ENCODE results near the gene OR52B2. TPM values are rescaled to one million over a fixed set of nuclear protein-coding genes. Genes with fewer than 3 reads are reported as not detected.
"Not testable (repeated sequence)": the region's sequence is repeated elsewhere in the genome, so short reads cannot be mapped to it uniquely, and the experiment has no call there.

The OR52B2 gene
- polyA plus RNA-seq, 1 donor, result not detected

DNA sequence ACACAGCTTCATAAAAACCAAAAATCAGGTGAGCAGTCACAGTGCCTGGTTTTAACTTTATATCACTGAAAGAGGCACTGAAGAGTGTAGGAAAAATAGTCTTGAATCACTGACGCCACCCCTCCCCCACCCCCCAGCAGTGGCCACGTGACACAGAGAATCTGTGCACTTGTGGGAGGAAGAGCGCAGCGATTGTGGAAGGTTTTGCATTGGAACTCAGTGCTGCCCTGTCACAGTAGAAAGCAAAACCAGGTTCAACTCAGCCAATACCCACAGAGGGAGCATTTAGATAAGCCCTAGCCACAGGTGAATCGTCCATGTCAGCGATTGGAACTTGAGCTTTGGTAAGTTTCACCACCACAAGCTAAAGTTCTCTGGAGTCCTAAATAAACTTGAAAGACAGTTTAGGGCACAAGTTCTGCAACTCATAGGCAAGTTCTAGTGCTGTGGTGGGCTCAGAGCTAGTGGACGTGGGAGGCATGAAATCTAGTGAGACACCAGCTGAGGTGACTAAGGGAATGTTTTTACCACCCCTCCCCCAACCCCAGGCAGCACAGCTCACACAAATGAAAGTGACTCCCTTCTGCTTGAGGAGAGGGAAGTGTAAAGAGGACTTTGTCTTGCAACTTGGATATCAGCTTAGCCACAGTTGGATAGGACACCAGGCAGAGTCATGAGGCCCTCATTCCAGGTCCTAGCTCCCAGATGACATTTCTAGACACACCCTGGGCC is 13.3 kb downstream of the OR52B2 start:
- H3K4me3 ChIP-seq (ENCODE audit: low read length), result no peak overlapping the region
- no peaks in the 10 kb centered on the region for H3K36me3 ChIP-seq (ENCODE audit: control insufficient read depth, insufficient read depth, low read length)
- no CpG with 5 or more reads among the region's 7 CpGs for WGBS (ENCODE audit: insufficient coverage, low lambda C conversion rate)
- peaks cover 3% of the 10 kb centered on the region for H3K4me1 ChIP-seq (ENCODE audit: control insufficient read depth, insufficient read depth, low read length)
- DNase-seq, result peak; percentile 47 to 69
- no peaks in the 10 kb centered on the region for H3K9me3 ChIP-seq (ENCODE audit: control insufficient read depth, low read depth, low read length)
- H3K27me3 ChIP-seq (ENCODE audit: control insufficient read depth, insufficient read depth, low read length), result no peaks in the 10 kb centered on the region
- H3K27ac ChIP-seq (ENCODE audit: low read length), result no peak overlapping the region

DNA sequence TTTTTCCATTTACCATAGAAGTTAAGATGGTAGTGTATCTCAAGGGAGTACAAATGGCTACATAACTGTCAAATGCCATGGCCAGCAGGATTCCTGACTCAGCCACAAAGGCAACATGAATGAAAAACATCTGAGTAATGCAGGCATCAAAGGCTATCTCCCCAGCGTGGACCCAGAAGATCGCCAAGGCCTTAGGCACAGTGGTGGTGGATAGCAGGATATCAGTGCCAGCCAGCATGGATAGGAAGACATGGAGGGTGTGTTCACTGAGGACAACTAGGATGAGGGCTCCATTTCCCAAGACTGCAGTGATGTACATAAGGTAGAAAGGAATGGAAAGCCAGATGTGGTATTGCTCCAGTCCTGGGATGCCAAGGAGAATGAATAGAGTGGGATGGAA is 18.0 kb downstream of the OR52B2 start:
- Histone ChIP-seq H3K4me3 (ENCODE audit: low read length) (no peak overlapping the region), H3K27me3 (ENCODE audit: control insufficient read depth, insufficient read depth, low read length) (no peaks in the 10 kb centered on the region), H3K36me3 (ENCODE audit: control insufficient read depth, insufficient read depth, low read length) (no peaks in the 10 kb centered on the region), H3K9me3 (ENCODE audit: control insufficient read depth, low read depth, low read length) (no peaks in the 10 kb centered on the region), H3K27ac (ENCODE audit: low read length) (no peak overlapping the region), H3K4me1 (ENCODE audit: control insufficient read depth, insufficient read depth, low read length) (peaks cover 3% of the 10 kb centered on the region)
- no peak for DNase-seq
- WGBS (ENCODE audit: insufficient coverage, low lambda C conversion rate), result no CpG with 5 or more reads among the region's 2 CpGs

DNA sequence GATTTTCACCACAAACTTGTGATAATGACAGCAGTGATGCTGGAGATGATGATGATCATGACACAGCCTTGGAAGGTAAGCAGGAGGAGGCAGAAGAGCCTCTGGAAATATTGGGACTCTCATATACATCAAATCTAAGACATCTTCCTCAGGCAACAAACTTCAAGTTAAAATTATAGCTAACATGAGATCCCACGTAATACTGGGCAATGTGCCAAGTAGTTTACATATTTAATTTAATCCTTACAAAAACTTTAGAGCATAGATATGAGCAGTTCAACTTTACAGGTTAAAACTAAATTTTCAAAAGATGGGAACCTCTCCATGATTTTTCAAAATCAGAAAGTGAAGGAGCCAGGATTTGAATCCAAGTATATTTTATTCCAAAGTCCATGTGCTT is 19.0 kb downstream of the OR52B2 start:
- no peak overlapping the region for H3K27ac ChIP-seq (ENCODE audit: low read length)
- H3K4me3 ChIP-seq (ENCODE audit: low read length), result no peak overlapping the region
- no peaks in the 10 kb centered on the region for H3K36me3 ChIP-seq (ENCODE audit: control insufficient read depth, insufficient read depth, low read length)
- H3K9me3 ChIP-seq (ENCODE audit: control insufficient read depth, low read depth, low read length), result no peaks in the 10 kb centered on the region
- 100% methylated on average over 1 of the region's 1 CpG for WGBS (ENCODE audit: insufficient coverage, low lambda C conversion rate)
- no peak for DNase-seq
- peaks cover 3% of the 10 kb centered on the region for H3K4me1 ChIP-seq (ENCODE audit: control insufficient read depth, insufficient read depth, low read length)
- no peaks in the 10 kb centered on the region for H3K27me3 ChIP-seq (ENCODE audit: control insufficient read depth, insufficient read depth, low read length)

DNA sequence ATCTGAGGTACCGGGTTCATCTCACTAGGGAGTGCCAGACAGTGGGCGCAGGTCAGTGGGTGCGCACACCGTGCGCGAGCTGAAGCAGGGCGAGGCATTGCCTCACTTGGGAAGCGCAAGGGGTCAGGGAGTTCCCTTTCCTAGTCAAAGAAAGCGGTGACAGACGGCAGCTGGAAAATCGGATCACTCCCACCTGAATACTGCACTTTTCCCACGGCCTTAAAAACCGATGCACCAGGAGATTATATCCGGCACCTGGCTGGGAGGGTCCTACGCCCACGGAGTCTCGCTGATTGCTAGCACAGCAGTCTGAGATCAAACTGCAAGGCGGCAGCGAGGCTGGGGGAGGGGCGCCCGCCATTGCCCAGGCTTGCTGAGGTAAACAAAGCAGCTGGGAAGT is 26.4 kb downstream of the OR52B2 start:
- H3K36me3 ChIP-seq (ENCODE audit: control insufficient read depth, insufficient read depth, low read length); H3K27me3 ChIP-seq (ENCODE audit: control insufficient read depth, insufficient read depth, low read length); H3K27ac ChIP-seq (ENCODE audit: low read length); H3K4me1 ChIP-seq (ENCODE audit: control insufficient read depth, insufficient read depth, low read length); H3K4me3 ChIP-seq (ENCODE audit: low read length); DNase-seq; H3K9me3 ChIP-seq (ENCODE audit: control insufficient read depth, low read depth, low read length): not testable (repeated sequence)
- WGBS (ENCODE audit: insufficient coverage, low lambda C conversion rate), result no CpG with 5 or more reads among the region's 21 CpGs

DNA sequence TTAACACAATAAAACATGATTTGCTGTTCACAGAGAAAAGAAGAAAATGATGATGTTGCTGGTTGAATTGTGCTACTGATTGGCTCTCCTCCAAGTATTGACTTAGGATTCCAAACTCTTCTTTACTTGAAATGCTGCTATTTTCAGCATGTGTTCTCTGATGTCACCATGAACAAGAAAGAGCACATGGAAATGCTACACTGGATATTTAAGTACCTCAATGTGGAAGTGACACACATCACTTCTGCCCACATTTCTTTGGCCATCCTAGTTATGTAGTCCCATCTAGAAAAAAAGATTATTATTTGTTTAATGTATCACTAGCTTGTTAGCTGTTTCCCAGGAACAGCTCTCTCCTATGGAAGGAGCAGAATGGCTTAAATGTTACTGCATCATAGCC is 27.2 kb downstream of the OR52B2 start:
- Histone ChIP-seq H3K4me3 (ENCODE audit: low read length) (no peak overlapping the region), H3K27me3 (ENCODE audit: control insufficient read depth, insufficient read depth, low read length) (no peaks in the 10 kb centered on the region), H3K4me1 (ENCODE audit: control insufficient read depth, insufficient read depth, low read length) (no peaks in the 10 kb centered on the region), H3K9me3 (ENCODE audit: control insufficient read depth, low read depth, low read length) (no peaks in the 10 kb centered on the region), H3K27ac (ENCODE audit: low read length) (no peak overlapping the region), H3K36me3 (ENCODE audit: control insufficient read depth, insufficient read depth, low read length) (no peaks in the 10 kb centered on the region)
- no peak for DNase-seq

DNA sequence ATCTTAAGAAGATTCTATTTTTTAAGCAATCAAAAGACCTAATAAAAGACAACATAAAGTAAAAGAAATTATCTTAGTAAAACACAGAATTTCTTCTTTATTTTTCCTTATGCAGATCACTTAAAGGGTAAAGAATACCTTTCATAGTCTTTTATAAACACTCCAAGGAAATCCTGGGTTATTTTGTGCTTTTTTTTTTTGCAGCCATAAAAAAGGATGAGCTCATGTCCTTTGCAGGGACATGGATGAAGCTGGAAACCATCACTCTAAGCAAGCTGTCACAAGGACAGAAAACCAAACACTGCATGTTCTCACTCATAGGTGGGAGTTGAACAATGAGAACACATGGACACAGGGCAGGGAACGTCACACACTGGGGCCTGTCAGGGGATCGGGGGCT is 34.2 kb downstream of the OR52B2 start:
- WGBS (ENCODE audit: insufficient coverage, low lambda C conversion rate), result no CpG with 5 or more reads among the region's 2 CpGs
- not testable (repeated sequence) for H3K36me3 ChIP-seq (ENCODE audit: control insufficient read depth, insufficient read depth, low read length); H3K4me3 ChIP-seq (ENCODE audit: low read length); H3K27me3 ChIP-seq (ENCODE audit: control insufficient read depth, insufficient read depth, low read length); H3K4me1 ChIP-seq (ENCODE audit: control insufficient read depth, insufficient read depth, low read length); DNase-seq; H3K27ac ChIP-seq (ENCODE audit: low read length); H3K9me3 ChIP-seq (ENCODE audit: control insufficient read depth, low read depth, low read length)

DNA sequence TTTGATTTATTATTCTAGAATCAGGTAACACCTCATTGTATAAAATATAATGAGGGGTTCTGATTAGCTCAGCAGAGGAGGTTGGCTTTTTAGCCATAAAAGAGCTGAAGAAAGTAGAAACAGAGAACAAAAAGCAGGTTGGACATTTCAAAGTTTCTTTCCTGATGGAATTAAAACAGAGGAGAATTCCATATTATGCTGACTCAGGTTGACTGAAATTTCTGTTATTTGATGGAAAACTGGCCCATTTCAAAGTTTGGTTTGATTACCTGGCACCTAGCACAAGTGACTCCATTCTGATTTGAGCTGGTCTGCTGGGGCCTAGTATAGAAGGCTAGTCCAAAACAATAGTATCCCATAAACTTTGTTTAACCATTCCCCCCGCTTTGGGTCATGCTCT is 37.7 kb downstream of the OR52B2 start:
- WGBS (ENCODE audit: insufficient coverage, low lambda C conversion rate), result no CpG with 5 or more reads among the region's 1 CpG
- Histone ChIP-seq H3K27ac (ENCODE audit: low read length) (no peak overlapping the region), H3K27me3 (ENCODE audit: control insufficient read depth, insufficient read depth, low read length) (no peaks in the 10 kb centered on the region), H3K36me3 (ENCODE audit: control insufficient read depth, insufficient read depth, low read length) (no peaks in the 10 kb centered on the region), H3K9me3 (ENCODE audit: control insufficient read depth, low read depth, low read length) (no peaks in the 10 kb centered on the region), H3K4me1 (ENCODE audit: control insufficient read depth, insufficient read depth, low read length) (no peaks in the 10 kb centered on the region), H3K4me3 (ENCODE audit: low read length) (no peak overlapping the region)
- no peak for DNase-seq

DNA sequence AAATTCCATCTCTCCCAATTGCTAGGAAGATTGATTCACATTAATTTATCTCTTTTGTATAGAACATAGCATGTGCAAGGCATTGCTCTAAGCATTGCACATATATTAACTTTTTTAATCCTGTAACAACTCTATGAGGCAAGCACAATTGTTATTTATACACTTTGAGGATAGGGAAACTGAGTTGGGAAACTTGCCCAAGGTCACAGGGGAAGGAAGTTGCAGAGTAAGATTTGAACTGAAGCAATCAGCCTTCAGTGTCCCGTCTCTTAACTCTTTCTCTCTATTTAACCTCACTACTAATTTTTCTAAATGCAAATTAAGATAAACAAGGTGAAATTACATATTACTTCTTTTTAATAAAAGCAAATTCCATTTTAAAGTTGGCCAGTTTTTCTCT is 40.5 kb downstream of the OR52B2 start:
- H3K4me1 ChIP-seq (ENCODE audit: control insufficient read depth, insufficient read depth, low read length), result no peaks in the 10 kb centered on the region
- no peak for DNase-seq
- no CpG with 5 or more reads among the region's 1 CpG for WGBS (ENCODE audit: insufficient coverage, low lambda C conversion rate)
- no peaks in the 10 kb centered on the region for H3K9me3 ChIP-seq (ENCODE audit: control insufficient read depth, low read depth, low read length)
- no peak overlapping the region for H3K4me3 ChIP-seq (ENCODE audit: low read length)
- no peaks in the 10 kb centered on the region for H3K36me3 ChIP-seq (ENCODE audit: control insufficient read depth, insufficient read depth, low read length)
- no peak overlapping the region for H3K27ac ChIP-seq (ENCODE audit: low read length)
- no peaks in the 10 kb centered on the region for H3K27me3 ChIP-seq (ENCODE audit: control insufficient read depth, insufficient read depth, low read length)

DNA sequence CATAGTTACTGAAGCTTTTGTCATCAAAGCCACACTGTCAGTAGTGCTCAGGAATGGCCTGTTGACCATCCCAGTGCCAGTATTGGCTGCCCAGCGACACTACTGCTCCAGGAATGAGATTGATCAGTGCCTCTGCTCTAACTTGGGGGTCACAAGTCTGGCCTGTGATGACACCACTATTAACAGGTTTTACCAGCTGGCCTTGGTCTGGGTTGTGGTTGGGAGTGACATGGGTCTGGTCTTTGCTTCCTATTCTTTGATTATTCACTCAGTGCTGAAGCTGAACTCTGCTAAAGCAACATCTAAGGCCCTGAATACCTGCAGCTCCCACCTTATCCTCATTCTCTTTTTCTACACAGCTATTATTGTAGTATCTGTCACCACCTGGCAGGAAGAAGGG is 41.1 kb downstream of the OR52B2 start:
- peak in 1 of 2 donors; percentile 5 for DNase-seq
- WGBS (ENCODE audit: insufficient coverage, low lambda C conversion rate), result no CpG with 5 or more reads among the region's 1 CpG

DNA sequence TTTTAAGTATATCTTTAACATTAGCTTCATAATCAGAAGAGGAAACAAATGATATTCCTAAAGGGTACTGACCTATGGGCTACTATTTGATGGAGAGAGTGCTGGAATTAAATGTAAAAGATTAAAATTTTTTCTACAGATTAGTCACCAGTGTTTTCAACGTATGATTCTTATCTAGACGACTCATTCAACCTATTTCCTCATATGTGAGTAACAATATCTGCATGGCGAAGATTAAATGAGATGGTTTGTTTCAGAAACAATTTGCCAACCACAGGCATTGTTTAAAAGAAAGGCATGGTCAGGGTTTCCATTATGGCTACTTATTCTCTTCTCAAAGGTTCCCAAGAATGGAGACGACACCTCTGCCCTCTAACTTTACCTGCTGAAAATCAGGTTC is 42.2 kb downstream of the OR52B2 start:
- Histone ChIP-seq H3K27me3 (ENCODE audit: control insufficient read depth, insufficient read depth, low read length) (no peaks in the 10 kb centered on the region), H3K9me3 (ENCODE audit: control insufficient read depth, low read depth, low read length) (no peaks in the 10 kb centered on the region), H3K4me1 (ENCODE audit: control insufficient read depth, insufficient read depth, low read length) (no peaks in the 10 kb centered on the region), H3K36me3 (ENCODE audit: control insufficient read depth, insufficient read depth, low read length) (no peaks in the 10 kb centered on the region), H3K4me3 (ENCODE audit: low read length) (no peak overlapping the region), H3K27ac (ENCODE audit: low read length) (no peak overlapping the region)
- WGBS (ENCODE audit: insufficient coverage, low lambda C conversion rate), result 72% methylated on average over 2 of the region's 4 CpGs
- no peak for DNase-seq

More for the DNA sequence above, 41.1 kb downstream of the OR52B2 start:
- H3K27me3 ChIP-seq (ENCODE audit: control insufficient read depth, insufficient read depth, low read length), result no peaks in the 10 kb centered on the region
- H3K4me1 ChIP-seq (ENCODE audit: control insufficient read depth, insufficient read depth, low read length), result no peaks in the 10 kb centered on the region
- no peak overlapping the region for H3K27ac ChIP-seq (ENCODE audit: low read length)
- H3K4me3 ChIP-seq (ENCODE audit: low read length), result no peak overlapping the region
- H3K36me3 ChIP-seq (ENCODE audit: control insufficient read depth, insufficient read depth, low read length), result no peaks in the 10 kb centered on the region
- H3K9me3 ChIP-seq (ENCODE audit: control insufficient read depth, low read depth, low read length), result no peaks in the 10 kb centered on the region

DNA sequence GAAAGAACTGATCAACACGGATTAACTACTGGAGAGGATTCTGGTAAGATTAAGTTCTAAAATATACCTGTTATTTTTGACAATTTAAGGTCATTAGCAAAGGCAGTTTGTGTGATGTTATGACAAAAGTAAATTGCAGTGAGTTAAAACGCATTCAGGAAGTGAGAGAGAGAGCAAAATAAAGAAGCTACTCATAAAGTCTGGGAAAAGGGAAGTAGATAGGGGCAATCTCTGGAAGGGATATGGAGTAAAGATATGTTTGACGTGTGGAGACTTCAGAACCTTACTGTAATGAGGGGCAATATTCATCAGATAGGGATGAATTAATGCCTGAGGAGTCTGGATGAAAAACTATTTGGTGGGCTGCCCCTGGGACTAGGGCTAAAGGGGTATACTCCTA is 45.9 kb downstream of the OR52B2 start:
- Histone ChIP-seq H3K4me3 (ENCODE audit: low read length) (no peak overlapping the region), H3K27me3 (ENCODE audit: control insufficient read depth, insufficient read depth, low read length) (no peaks in the 10 kb centered on the region), H3K4me1 (ENCODE audit: control insufficient read depth, insufficient read depth, low read length) (no peaks in the 10 kb centered on the region), H3K36me3 (ENCODE audit: control insufficient read depth, insufficient read depth, low read length) (no peaks in the 10 kb centered on the region), H3K9me3 (ENCODE audit: control insufficient read depth, low read depth, low read length) (no peaks in the 10 kb centered on the region), H3K27ac (ENCODE audit: low read length) (no peak overlapping the region)
- 81% methylated on average over 2 of the region's 3 CpGs for whole genome bisulfite sequencing (ENCODE audit: insufficient coverage, low lambda C conversion rate)
- DNase-seq, result no peak
